Epithelial cell of prostate (primary cell): ENCODE measurements around the gene EPHX1.
A peak's percentile ranks its signal among the peaks of the same experiment; 100 is the strongest.

Experiments
- DNase-seq: peaks from one replicate; pipeline ENCODE4 v3.0.0-alpha.2; 2011; ENCODE audit warnings: low read depth, low spot score
- H3K27ac ChIP-seq: fragments of 450-650 bp; 2 replicates; pipeline ENCODE4 v1.5.1; 2017; ENCODE audit warnings: mild to moderate bottlenecking

Gene EPHX1

DNA sequence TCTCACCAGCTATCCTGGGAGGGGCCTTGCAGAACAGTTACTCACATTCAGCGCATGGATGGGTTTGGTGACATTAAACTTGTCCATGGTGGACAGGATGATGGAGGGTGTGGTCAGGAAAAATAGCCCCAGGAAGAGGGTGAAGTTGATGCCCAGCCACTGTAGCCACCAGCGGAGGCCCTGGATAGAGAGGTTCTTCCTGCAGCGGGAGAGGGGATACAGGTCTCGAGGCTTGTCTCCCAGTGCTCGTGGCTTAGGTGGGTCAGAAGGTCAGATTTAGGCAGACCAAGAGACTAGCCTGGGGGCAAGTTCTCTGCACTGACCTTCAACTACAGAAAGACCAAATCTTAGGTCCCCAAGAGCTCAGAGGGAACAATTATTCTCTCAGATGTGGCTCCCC lies 49.2 kb downstream of the EPHX1 start:
- DNase-seq = no peak
- H3K27ac ChIP-seq = no peak overlapping the region

DNA sequence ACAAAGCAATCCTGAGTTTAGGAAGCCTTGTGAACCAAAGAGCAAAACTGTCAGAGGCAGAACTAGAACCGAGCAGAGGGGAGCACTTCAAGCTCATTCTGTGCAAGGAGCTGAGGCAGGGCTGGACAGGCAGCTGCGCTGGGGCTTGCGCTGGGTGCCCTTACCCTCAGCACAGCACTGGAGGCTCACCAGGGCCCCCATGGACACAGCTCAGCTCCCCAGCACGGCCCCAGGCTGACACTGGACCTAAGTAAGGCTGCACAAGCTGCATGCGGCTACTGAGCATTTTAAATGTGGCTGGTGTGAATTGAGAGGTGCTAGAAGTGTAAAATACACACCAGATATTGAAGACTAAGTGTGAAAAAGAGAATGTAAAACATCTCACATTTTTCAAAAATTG lies 50.2 kb downstream of the EPHX1 start:
- H3K27ac ChIP-seq = no peak overlapping the region
- DNase-seq = no peak

DNA sequence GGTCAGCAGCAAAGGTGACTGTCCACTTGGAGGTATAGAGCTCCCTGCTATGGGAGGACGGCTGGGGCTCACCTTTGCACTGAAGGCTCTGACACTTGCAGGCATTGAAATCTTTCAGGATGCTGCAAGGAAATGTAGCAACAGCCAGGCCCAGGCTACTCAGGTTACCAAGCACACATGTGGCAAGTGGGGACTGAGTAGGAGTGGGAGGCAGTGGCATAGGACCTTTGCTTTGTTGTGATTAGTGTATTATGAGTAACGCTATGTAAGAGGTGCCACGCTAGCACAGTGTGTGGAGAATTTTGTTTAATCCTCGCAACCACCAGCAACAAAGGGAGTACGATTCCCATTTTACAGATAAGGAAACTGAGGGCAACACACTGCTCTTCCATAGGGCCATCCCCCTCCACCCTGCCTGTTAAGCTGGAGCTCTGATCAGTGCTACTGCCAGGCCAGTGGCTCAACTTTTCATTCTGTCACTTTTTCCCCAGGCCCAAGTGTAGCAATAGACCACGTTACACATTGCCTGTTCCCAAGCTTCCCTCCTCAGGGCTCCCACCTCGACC lies 51.0 kb downstream of the EPHX1 start:
- no peak for DNase-seq
- no peak overlapping the region for H3K27ac ChIP-seq

DNA sequence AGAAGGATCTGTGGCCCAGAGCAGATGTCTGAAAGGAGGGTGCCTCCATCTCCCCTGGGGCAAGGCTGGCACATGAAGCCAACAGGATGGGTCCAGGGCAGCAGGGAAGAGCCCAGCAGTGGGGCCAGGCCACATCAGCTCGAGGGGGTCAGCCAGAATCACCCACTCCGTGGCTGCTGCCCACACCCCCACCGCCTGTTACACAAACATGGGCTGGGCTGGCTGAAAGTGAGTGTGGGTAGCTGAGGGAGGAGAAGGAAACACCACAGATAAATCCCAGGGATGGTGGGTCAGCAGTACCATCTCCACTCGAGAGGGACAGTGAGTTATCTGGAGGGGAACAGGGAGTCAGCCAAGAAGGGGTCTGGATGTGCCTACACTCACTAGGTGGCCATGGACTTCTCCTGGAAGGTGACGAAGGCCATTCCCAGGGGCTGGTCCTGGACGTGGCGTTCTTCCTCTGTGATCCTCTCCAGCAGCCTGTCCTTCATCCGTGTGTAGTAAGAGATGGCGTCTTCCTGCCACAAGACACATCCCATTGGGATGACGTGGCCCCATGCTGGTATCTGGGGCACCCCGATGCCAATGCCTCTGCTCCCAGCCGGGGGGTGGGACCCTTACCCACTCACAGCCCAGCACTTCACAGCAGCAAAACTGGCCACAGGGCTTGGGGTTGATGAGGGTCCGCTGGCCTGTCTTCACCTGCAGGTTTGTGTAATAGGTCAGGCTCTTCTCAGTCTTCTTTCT lies 52.1 kb downstream of the EPHX1 start:
- DNase-seq = no peak
- H3K27ac ChIP-seq = no peak overlapping the region

DNA sequence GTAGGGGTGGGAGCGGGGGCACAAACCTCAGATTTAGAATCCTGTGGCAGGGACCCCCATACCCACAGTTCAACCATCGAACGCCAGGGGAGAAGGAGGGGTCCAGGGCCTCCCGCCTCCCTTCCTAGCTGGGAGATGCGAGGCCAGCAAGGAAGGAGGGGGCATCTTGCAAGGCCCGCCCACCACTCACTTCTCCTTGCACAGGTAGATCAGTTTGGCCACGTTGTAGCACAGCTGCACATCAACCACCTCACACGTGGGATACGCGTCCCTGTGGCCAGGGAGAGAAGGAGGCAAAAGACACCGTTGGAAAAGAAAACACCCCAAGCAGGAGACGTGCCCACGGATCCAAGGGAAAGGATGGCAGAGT lies 52.6 kb downstream of the EPHX1 start:
- no peak for DNase-seq
- H3K27ac ChIP-seq = no peak overlapping the region

DNA sequence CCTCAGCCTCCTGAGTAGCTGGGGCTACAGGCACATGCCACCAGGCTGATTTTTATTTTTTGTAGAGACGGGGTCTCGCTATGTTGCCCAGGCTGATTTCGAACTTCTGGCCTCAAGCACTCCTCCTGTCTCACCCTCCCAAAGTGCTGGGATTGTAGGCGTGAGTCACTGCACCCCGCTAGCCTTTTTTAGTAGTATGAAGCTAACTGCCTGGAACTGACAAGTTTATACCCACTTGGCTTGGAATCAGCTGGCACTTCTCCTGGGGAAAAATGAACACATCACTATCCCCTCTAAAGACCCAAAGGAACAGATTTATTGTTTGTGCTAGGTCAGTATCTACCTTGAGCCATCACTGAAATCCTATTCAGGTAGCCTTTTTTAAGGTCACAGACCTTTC lies 53.2 kb downstream of the EPHX1 start:
- no peak overlapping the region for H3K27ac ChIP-seq
- DNase-seq = no peak

DNA sequence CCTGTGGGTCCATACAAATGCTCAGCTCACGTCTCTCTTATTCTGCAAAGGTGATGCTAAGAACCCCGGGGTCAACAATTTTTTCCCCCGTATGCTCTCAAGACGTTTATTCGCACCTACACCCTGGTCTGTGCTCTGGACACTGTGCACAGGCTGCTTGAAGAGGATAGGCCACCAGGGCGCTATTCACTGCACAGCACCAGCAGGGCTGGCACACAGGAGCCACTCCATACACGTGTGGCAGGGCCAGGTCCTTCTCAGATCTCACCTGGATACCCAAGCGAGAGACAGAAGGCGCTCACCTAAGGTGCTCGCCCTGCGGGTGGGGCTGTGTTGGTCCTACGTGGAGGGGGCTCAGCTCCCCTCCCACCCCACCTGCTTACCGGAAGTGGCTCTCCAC lies 55.6 kb downstream of the EPHX1 start:
- H3K27ac ChIP-seq = no peak overlapping the region
- DNase-seq = no peak

DNA sequence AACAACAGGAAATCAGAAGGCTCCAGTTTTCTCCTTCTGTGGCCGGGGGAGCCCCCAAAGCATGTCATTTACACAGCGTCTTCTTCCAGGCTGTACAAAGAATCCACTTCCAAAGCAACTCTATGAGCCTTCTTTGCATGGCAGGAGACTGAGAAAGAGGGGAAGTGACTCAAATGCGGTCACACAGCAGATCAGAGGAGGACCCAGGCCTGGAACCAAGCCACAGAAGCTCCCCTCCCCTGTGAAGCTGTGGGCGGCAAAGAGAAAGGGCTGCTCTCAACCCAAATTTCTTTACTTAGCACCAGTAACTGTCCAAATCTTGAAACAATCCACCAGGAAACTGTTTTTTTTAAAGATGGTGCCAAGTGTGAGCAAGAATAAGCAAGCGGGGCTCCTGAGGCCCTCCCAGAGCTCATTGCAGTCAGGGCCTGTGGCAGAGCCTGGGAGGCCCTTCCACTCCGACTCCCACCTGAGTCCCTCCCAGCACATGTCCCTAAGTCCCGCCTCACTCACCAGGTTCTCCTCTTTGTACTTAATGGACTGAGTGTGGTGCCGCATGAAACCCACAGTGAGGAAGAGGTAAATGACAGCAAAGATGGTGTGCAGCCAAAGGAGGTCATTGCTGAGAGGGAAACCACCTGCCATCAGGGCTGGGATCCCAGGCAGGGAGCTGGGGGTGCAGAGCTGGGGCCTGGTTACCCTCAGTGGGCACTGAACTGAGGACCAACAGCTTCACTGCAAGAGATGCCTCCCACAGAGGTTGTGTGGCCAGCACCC lies 56.3 kb downstream of the EPHX1 start:
- no peak for DNase-seq
- H3K27ac ChIP-seq = no peak overlapping the region

DNA sequence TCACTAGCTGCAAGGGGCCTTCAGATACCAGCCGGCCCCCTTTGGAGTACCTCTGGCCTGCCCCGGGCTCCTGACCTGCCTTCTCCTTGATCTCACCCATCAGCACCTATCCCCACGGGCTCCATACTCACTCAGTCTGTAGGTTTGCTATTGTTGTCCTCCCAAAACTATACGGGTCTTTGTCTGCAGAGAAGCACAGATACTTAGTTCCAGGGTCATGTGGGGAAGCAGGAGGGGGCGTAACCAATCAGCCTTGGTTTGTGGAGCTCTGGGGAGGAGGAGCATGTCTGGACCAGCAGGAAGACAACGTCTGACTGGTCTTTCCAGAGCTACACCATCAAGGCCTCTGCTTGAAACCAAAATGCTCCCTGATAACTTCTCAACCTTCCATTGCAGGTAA lies 57.1 kb downstream of the EPHX1 start:
- no peak for DNase-seq
- H3K27ac ChIP-seq = no peak overlapping the region

DNA sequence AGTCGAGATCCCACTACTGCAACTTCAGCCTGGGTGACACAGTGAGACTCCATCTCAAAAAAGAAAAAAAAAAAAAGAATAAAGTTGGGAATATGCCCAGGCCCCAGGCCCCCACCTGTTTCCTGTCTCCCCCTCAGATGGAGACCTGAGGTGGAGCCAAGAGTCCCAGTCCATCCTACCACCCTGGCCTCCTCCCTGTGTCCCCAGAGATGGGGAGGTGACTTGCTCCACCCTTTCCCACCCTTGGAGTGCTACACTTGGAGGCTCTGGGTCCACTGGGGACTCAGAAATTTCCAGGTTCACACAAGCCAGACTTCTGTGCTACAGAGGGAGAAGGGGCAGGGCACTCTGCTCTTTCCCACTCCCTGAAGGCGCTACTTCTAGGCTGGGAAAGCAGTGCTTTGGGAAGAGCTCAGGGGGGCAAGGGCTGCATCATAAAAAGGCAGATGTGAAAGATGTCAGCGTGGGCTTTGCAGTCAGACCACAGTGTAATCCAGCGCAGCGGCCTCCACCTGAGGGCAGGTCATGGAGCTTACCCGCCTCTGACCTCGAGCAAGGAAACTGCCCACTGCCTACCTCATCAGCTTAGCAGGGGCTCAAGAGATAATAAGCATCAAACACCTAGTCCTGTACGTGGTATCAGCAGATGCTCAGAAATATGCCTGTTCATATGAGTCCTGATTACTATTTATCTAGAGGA lies 58.9 kb downstream of the EPHX1 start:
- no peak overlapping the region for H3K27ac ChIP-seq
- DNase-seq = no peak

DNA sequence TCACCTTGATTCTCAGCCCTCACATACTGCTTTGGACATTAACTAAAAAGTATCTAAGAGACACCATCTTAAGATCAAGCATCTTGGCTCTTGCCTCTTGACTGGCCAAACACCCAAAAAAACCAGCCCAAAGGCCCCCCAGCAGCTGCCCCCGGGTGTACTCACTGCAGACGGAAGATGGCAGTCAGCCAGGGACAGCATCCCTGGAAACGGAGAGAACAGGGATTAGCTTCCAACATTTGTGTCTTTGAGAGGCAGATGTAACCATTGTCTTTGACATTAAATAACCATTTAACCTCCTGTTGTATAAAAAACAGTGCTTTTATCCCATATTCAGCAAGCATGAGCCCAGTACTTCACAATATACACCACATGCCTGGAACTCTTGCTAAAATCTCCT lies 61.0 kb downstream of the EPHX1 start:
- no peak overlapping the region for H3K27ac ChIP-seq
- no peak for DNase-seq

DNA sequence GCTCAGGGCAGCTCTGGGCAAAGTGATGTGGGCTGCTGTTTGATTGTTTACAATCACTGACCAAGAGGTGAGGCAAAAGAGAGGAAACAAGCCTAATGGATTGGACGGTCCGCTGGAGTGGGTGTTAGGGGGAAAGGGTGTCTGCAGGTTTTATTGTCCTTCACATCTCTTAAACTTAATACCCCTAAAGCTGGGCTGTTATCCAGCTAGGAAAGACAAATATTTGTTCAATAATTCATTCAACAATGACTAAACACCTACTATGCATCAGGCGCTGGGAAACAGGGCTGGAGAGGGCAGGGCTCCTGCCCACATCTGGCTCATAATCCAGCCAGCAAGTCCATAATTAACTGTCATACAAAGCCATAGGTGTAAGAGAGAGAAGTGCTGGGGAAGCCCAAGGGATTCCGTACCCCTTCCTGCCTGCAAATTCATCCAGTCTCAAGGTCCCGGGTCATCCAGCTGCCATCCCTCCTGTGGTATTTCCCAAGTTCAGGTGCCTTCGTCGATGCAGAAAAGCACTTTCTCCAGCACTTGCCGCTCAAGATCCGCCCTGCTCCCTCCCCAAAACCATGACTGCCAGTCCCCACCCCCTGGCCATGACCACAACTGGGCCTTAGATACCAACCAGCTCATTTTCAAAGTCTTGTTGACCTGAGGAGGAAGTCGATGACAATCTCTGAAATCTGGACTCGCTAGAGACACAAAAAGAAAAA lies 61.6 kb downstream of the EPHX1 start:
- H3K27ac ChIP-seq = peak overlapping the region; percentile 12

DNA sequence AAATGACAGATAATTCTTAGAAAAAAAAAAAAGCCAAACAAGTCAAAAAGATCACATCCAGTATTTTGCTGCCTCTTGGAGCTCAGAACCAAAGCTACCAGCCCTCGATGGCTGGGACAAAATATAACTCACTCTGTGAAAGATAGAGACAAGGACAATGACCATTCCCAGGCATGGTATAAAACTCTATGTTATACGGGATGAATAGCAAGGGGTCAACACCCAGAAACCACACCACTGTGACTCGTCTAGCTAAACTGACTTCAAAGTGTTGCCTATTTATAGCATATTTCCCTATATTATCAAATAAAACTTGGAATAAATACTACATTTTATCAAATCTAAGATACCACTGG lies 62.1 kb downstream of the EPHX1 start:
- peak overlapping the region; percentile 12 for H3K27ac ChIP-seq
- DNase-seq = no peak

More for the DNA sequence above, 61.6 kb downstream of the EPHX1 start:
- DNase-seq = no peak

DNA sequence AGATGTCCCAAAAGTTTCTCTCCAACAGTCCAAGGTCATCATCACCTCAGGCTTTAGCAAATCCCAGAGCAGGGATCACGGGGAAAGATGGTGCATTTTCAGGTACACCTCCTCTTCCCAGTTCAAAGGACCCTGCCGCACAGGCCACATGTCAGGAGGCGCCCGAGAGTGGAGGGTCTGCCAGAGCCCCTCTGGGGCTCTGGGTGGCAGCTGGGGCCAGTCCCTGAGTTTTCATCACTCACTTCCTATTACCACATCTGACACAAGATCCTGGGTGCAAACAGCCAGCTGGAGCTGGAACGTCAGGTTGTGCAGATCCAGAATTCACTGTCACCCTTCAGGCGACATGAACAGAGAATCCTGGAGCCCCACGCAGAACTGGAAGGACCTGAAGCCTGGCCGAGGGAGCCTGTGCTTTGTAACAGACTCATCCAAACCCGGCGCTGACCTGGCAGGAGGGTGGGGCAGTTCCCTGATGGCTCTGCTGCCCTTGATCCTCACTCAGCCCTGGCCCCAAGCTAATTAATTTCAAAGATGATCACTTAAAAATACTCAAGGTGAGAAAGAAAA lies 63.4 kb downstream of the EPHX1 start:
- H3K27ac ChIP-seq = no peak overlapping the region
- no peak for DNase-seq

DNA sequence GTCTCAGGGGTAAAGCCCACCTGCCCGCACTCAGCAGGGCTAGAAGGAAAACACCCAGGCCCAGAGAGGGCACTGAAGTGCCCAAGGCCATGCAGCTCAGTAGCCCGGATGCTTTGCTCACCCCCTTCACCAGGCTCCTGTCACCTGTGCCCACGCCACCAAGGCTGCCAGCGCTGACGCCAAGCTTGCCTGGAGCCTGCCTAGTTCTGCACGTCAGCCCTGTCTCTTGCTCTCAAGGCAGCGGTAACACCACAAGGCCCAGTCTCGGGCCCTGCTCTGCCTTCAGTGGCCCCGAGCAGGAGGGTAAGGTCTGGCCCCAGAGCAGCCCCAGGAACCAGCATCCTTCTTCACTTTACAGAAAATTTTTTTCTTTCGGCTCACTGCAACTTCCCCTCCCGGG lies 64.5 kb downstream of the EPHX1 start:
- no peak for DNase-seq
- peak overlapping the region; percentile 46 for H3K27ac ChIP-seq

DNA sequence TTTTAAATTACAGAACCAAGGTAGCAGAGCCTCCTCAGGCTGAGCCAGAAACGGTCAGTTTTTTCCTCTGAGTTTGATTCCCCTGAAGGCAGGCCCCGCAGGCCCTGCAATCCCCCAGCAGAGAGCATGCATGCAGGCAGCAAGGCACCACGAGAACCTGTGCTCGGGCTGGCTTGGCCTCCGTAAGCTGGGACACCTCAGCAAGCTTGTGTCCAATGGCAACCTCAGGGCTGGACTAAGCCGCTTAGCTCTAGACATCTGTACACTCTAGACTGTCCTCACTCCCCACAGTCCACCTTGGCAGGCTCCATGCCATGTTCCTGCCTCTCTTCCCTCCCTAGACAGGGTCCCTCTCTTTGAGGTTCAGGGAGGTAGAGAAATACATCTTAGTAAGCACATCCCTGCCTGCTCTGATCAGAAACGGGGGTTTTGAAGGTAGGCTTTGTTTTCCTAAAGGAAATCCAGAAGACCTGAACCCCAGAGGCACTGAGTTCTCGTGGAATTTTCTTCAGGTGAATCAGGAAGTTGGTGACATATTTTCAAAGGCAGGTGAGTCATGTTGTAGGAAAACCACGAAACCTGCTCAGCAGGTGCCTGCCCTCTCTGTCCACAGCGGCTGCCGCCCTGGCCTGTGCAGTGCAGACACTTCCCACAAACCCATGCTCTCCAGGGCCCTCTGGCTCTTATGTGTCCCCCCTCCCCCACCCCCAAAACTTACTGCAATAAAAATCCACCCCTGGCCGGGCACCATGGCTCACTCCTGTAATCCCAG lies 65.3 kb downstream of the EPHX1 start:
- peak overlapping the region; percentile 46 for H3K27ac ChIP-seq
- no peak for DNase-seq

DNA sequence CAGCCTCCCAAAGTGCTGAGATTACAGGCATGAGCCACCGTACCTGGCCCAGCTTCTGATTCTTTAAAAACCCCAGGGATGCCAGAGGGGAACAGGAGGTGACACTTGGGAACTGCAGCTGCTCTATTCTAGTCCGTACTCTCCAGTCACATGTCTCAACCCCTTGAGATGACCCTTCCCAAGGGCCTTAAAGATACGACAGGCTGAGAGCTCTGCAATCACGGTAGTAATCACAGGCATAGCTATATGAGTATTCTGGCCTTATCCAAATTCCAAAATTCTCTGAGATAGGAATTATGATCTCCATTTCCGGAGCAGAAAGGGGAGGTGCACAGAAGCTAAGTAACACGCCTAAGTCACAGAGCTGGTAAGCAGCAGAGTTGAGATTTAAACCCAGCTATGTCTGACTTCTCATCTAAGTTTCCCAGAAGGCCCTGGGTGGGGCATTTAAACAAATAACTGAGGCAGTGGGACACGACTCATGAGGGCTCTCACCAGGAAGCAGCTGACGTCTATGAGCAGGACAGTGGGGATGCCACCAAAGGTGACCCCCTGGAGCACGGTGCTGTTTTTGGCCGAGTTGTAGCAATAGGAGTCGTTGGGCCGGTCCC lies 67.1 kb downstream of the EPHX1 start:
- no peak for DNase-seq
- H3K27ac ChIP-seq = no peak overlapping the region

DNA sequence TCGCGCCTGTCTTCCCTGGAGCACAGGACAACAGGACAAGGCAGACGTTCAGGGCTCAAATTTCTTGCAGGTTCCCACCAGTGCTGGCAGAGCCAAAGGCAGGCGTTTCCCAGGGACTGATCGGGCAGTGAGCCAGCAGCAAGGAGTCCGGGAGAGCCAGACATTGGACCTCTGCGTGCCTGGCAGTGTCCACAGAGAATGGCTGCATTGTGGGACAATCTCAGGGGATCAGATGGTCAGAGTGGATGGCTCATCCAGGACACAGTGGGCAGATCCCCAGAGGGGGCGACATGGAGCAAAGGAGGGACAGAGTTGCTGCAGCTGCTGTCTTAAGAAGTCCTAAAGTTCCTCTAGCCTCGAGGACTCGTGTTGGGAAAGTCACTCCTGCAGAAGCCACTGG lies 67.7 kb downstream of the EPHX1 start:
- H3K27ac ChIP-seq = no peak overlapping the region
- no peak for DNase-seq

DNA sequence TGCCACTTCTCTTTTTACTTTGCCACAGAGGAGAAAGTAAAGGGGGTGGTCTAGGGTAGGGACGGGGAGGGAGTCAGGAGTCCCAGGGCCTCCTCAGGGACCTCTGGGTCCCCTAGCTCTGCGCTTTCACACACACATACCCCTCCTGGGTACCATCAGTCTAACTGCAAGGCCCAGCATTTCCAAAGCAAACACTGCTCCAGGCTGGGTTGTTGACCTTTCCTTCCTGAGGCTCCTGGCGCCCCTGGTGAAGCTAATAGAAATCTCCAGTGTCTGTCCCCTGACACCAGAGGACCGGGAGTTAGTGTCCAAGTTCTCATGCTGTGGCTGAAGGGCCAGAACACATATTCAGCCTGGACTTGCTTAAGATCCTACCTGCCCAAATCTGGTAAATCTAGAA lies 68.4 kb downstream of the EPHX1 start:
- H3K27ac ChIP-seq = no peak overlapping the region
- DNase-seq = no peak
